Mesenchymal stem cell (in vitro differentiated cells and primary cell): ENCODE results near the gene TMUB1.
A peak's percentile ranks its signal among the peaks of the same experiment; 100 is the strongest.
"Not testable (repeated sequence)": the region's sequence is repeated elsewhere in the genome, so short reads cannot be mapped to it uniquely, and the experiment has no call there.

ENCODE experiments used
- DNase-seq: peaks from one replicate; pipeline ENCODE4 v3.0.0-alpha.2; 2013
- H2AFZ ChIP-seq: one replicate; pipeline ENCODE4 v1.6.1; 2013; ENCODE audit warnings: low read depth, mild to moderate bottlenecking, control low read depth, inconsistent platforms, low read length, moderate library complexity
- H2AK5ac ChIP-seq: 2 replicates; pipeline ENCODE4 v1.6.1; 2013; ENCODE audit warnings: low read length, moderate library complexity, mild to moderate bottlenecking, inconsistent platforms; ENCODE audit not compliant: severe bottlenecking
- H2BK120ac ChIP-seq: one replicate; pipeline ENCODE4 v1.6.1; 2013; ENCODE audit warnings: low read depth, mild to moderate bottlenecking, inconsistent platforms, low read length, moderate library complexity
- H2BK12ac ChIP-seq, 2 experiments: one replicate each; pipeline ENCODE4 v1.6.1; 2013; ENCODE audit warnings: inconsistent platforms in 2 of 2, low read length in 2 of 2, mild to moderate bottlenecking in 2 of 2, moderate library complexity in 2 of 2, control low read depth in 1 of 2
- H2BK15ac ChIP-seq: one replicate; pipeline ENCODE4 v1.6.1; 2013; ENCODE audit warnings: mild to moderate bottlenecking, low read depth, inconsistent platforms; ENCODE audit not compliant: poor library complexity, severe bottlenecking
- H2BK5ac ChIP-seq: 2 replicates; pipeline ENCODE4 v1.6.1; 2013; ENCODE audit warnings: low read depth, mild to moderate bottlenecking, low read length, control low read depth, inconsistent platforms; ENCODE audit not compliant: poor library complexity, severe bottlenecking
- H3K14ac ChIP-seq, 2 experiments: one replicate each; pipeline ENCODE4 v1.6.1; 2013; ENCODE audit warnings: inconsistent platforms in 2 of 2, low read length in 2 of 2, control low read depth in 1 of 2, mild to moderate bottlenecking in 1 of 2, moderate library complexity in 1 of 2
- H3K18ac ChIP-seq, 2 experiments: one replicate each; pipeline ENCODE4 v1.6.1; 2013; ENCODE audit warnings: inconsistent platforms in 2 of 2, low read length in 2 of 2, control low read depth in 1 of 2, low read depth in 1 of 2, mild to moderate bottlenecking in 1 of 2
- H3K23ac ChIP-seq, 2 experiments: one replicate each; pipeline ENCODE4 v1.6.1; 2013; ENCODE audit warnings: inconsistent platforms in 2 of 2, low read length in 2 of 2, mild to moderate bottlenecking in 2 of 2, moderate library complexity in 2 of 2, control low read depth in 1 of 2
- H3K27ac ChIP-seq: 2 replicates; pipeline ENCODE4 v1.5.1; 2013; ENCODE audit warnings: mild to moderate bottlenecking, moderate library complexity, low read length, control low read depth, inconsistent platforms; ENCODE audit not compliant: poor library complexity, severe bottlenecking
- H3K27me3 ChIP-seq, 2 experiments: 2 replicates each; pipeline versions ENCODE4 v1.6.1 to v1.7.0; 2013; ENCODE audit warnings: low read length in 2 of 2, mild to moderate bottlenecking in 2 of 2, moderate library complexity in 2 of 2, control low read depth in 1 of 2, inconsistent platforms in 1 of 2; ENCODE audit not compliant: control insufficient read depth in 1 of 2, insufficient read depth in 1 of 2
- H3K36me3 ChIP-seq, 2 experiments: 2 replicates each; pipeline versions ENCODE4 v1.6.1 to v1.7.0; 2013; ENCODE audit warnings: low read length in 2 of 2, control low read depth in 1 of 2, inconsistent platforms in 1 of 2, low read depth in 1 of 2, mild to moderate bottlenecking in 1 of 2; ENCODE audit not compliant: insufficient read depth in 2 of 2, control insufficient read depth in 1 of 2
- H3K4ac ChIP-seq, 2 experiments: one replicate each; pipeline ENCODE4 v1.6.1; 2013; ENCODE audit warnings: inconsistent platforms in 2 of 2, low read length in 2 of 2, mild to moderate bottlenecking in 2 of 2, moderate library complexity in 2 of 2, control low read depth in 1 of 2, low read depth in 1 of 2
- H3K4me1 ChIP-seq: 2 replicates; pipeline ENCODE4 v1.6.1; 2013; ENCODE audit warnings: low read depth, low read length, control low read depth; ENCODE audit not compliant: control insufficient read depth, insufficient read depth
- H3K4me2 ChIP-seq: 2 replicates; pipeline ENCODE4 v1.6.1; 2013; ENCODE audit warnings: low read length, mild to moderate bottlenecking, inconsistent platforms; ENCODE audit not compliant: poor library complexity, severe bottlenecking
- H3K4me3 ChIP-seq, 2 experiments: 2 replicates each; pipeline versions ENCODE4 v1.5.1 to v1.7.0; 2013; ENCODE audit warnings: low read length in 2 of 2, mild to moderate bottlenecking in 2 of 2, control low read depth in 1 of 2, low read depth in 1 of 2; ENCODE audit not compliant: insufficient read depth in 1 of 2
- H3K79me1 ChIP-seq: replicated peaks from 2 replicates; pipeline ENCODE4 v1.6.1; 2013; ENCODE audit warnings: mild to moderate bottlenecking, control low read depth, low read length, inconsistent platforms; ENCODE audit not compliant: poor library complexity, severe bottlenecking
- H3K9ac ChIP-seq: 2 replicates; pipeline ENCODE4 v1.7.0; 2013; ENCODE audit warnings: mild to moderate bottlenecking, low read length, moderate library complexity
- H3K9me3 ChIP-seq: 2 replicates; pipeline ENCODE4 v1.7.0; 2013; ENCODE audit warnings: mild to moderate bottlenecking, low read length; ENCODE audit not compliant: control insufficient read depth
- H4K8ac ChIP-seq: one replicate; pipeline ENCODE4 v1.6.1; 2013; ENCODE audit warnings: inconsistent platforms, mild to moderate bottlenecking, low read length, moderate library complexity
- H4K91ac ChIP-seq: one replicate; pipeline ENCODE4 v1.6.1; 2013; ENCODE audit warnings: mild to moderate bottlenecking, low read length, inconsistent platforms
- WGBS: methylation state at CpG from one replicate; pipeline ENCODE4 v1.1.7; 2013; ENCODE audit warnings: mixed read lengths; 5-methylcytosine and 5-hydroxymethylcytosine counted together

TMUB1 gene

GRCh38 chr7:151043449-151043848 is 39.8 kb downstream of the TMUB1 start:
- WGBS, result 97% methylated on average over 10 of the region's 10 CpGs
- H2AK5ac ChIP-seq, result not testable (repeated sequence)

GRCh38 chr7:151040616-151041375 is 42.5 kb downstream of the TMUB1 start:
- H3K36me3 ChIP-seq, result peaks cover 27 to 66% of the 10 kb centered on the region in 2 experiments
- no peak overlapping the region for H3K9ac ChIP-seq
- peak overlapping the region; percentile 57 for H4K91ac ChIP-seq
- peak overlapping the region; percentile 46 to 68 for H2BK12ac ChIP-seq
- no peak overlapping the region for H3K4ac ChIP-seq
- 96% methylated on average over 30 of the region's 30 CpGs for WGBS
- H3K23ac ChIP-seq, result no peak overlapping the region
- H4K8ac ChIP-seq, result no peak overlapping the region
- H2BK15ac ChIP-seq, result peak overlapping the region; percentile 97
- H3K27ac ChIP-seq, result no peak overlapping the region
- peaks cover 26% of the 10 kb centered on the region for H3K4me1 ChIP-seq
- H2AFZ ChIP-seq, result no peak overlapping the region
- no peaks in the 10 kb centered on the region for H3K27me3 ChIP-seq
- H3K9me3 ChIP-seq, result no peaks in the 10 kb centered on the region
- no peak overlapping the region for H2BK5ac ChIP-seq
- H3K4me3 ChIP-seq, result peak overlapping the region in 1 of 2 experiments; percentile 27
- no peaks in the 10 kb centered on the region for H3K79me1 ChIP-seq
- H3K14ac ChIP-seq, result no peak overlapping the region
- H3K4me2 ChIP-seq, result no peak overlapping the region
- no peak overlapping the region for H2AK5ac ChIP-seq
- no peak for DNase-seq
- no peak overlapping the region for H2BK120ac ChIP-seq
- no peak overlapping the region for H3K18ac ChIP-seq

More at GRCh38 chr7:151043449-151043848, 39.8 kb downstream of the TMUB1 start:
- H4K8ac ChIP-seq, H3K79me1 ChIP-seq, H3K27me3 ChIP-seq, H3K4ac ChIP-seq, H3K4me2 ChIP-seq, H2BK15ac ChIP-seq, H3K9ac ChIP-seq, H2BK120ac ChIP-seq, H2BK12ac ChIP-seq, H3K14ac ChIP-seq, H4K91ac ChIP-seq, H3K18ac ChIP-seq, H3K9me3 ChIP-seq, H2BK5ac ChIP-seq, H2AFZ ChIP-seq, DNase-seq, H3K23ac ChIP-seq, H3K4me3 ChIP-seq, H3K27ac ChIP-seq: not testable (repeated sequence)
- Histone ChIP-seq H3K36me3 (peaks cover 11 to 53% of the 10 kb centered on the region in 2 experiments), H3K4me1 (peaks cover 27% of the 10 kb centered on the region)

- Histone ChIP-seq H3K27ac (peak overlapping the region; percentile 12), H3K18ac (peak overlapping the region; percentile 59 to 77), H3K4me2 (no peak overlapping the region), H3K27me3 (no peaks in the 10 kb centered on the region), H3K9me3 (no peaks in the 10 kb centered on the region), H2AFZ (no peak overlapping the region), H3K4ac (peak overlapping the region in 1 of 2 experiments; percentile 59), H2BK12ac (peak overlapping the region; percentile 76 to 94), H3K4me1 (peaks cover 26% of the 10 kb centered on the region), H3K9ac (peak overlapping the region; percentile 80), H3K14ac (peak overlapping the region in 1 of 2 experiments; percentile 73), H2BK5ac (no peak overlapping the region), H3K4me3 (no peak overlapping the region), H2AK5ac (peak overlapping the region; percentile 14), H2BK120ac (no peak overlapping the region), H3K23ac (no peak overlapping the region), H2BK15ac (peak overlapping the region; percentile 97), H3K36me3 (peaks cover 34 to 66% of the 10 kb centered on the region in 2 experiments), H4K91ac (peak overlapping the region; percentile 47), H4K8ac (peak overlapping the region; percentile 43), H3K79me1 (peaks cover 2% of the 10 kb centered on the region)
- no peak for DNase-seq
- 76% methylated on average over 16 of the region's 18 CpGs for WGBS
These were observed 43.3 kb downstream of the TMUB1 start for GRCh38 chr7:151039850-151040548.
